Colon (tissue), 2 donors: ENCODE data around the gene HSPB6.

Source experiments
- FAIRE-seq: peaks from 2 replicates; lab custom pipeline; 2012; peaks lifted over from hg19 to GRCh38; lab: Jason Lieb, UNC
- donor health status: control.
- donor health status: control.

Gene HSPB6

DNA sequence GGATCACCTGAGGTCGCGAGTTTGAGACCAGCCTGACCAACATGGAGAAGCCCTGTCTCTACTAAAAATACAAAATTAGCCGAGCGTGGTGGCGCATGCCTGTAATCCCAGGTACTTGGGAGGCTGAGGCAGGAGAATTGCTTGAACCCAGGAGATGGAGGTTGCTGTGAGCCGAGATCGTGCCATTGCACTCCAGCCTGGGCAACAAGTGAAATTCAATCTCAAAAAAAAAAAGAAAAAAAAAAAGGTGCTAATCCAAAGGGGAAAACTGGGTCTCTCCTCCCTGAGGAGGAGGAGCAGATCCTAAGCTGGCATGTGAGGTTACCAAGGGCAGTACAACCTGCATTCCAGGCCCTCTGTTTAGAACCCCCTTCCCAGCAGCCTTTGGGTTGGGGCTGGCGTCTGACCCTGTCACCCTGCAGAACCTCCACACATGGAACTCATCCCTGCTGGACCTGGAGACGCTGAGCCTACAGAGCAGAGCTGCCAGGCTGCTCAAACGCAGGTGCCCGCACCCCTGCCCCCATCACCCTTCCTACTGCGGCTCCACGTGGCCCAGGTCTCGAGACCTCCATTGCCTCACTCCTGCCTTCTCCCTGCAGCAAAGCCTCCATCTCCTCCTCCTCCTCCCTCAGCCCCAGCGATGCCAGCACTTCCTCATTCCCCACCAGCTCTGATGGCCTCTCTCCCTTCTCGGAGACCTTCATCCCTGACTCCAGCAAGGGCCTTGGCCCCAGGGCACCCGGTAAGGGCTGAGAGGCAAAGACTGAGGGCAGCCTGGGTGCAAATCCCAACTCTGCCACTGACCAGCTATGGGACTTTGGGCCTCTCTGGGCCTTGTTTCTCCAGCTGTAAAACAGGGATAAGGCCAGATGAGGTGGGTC is 7.8 kb upstream of the HSPB6 start:
- FAIRE-seq, result no peak

DNA sequence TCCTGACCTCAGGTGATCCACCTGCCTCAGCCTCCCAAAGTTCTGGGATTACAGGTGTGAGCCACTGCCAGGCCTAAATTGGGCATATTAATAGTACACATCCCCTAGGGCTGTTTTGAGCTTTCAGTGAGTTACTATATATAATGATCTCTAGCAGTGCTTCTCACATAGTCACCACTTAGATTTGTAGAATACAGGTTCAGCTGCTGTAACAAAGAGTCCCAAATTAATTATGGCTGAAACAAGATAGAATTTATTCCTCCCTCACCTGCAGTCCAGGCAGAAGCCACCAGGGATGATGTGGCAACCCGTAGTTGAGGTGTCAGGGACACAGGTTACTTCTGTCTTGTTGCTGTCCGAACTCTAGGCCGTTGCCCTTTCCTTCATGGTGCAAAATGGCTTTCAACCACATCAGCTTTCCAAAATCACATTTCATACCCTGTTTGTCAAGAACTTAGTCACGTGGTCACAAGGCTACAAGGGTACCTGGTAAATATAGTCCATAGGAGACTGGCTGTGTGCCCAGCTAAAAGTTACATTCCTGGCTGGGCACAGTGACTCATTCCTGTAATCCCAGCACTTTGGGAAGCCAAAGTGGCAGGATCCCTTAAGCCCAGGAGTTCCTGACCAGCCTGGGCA is 4.0 kb upstream of the HSPB6 start:
- FAIRE-seq, result no peak

DNA sequence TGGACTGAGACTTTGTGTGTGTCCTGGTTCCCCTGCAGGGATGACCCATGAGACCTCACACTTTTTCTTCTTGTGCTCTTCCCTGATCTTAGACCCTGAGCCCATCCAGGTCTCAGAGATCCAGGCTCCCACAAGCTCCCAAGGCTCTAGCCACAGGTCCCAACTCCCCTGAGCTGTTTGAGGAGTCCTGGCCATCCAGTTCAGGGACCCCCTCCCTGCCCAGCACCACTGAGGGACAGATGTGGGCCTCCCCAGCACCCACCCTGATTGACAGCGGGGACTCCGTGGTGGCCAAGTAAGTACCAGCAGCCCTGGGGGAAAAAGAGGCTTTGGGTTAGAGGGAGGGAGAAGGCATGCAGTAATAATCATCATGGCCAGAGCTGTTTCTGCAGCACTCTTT is 2.9 kb upstream of the HSPB6 start:
- no peak for FAIRE-seq

DNA sequence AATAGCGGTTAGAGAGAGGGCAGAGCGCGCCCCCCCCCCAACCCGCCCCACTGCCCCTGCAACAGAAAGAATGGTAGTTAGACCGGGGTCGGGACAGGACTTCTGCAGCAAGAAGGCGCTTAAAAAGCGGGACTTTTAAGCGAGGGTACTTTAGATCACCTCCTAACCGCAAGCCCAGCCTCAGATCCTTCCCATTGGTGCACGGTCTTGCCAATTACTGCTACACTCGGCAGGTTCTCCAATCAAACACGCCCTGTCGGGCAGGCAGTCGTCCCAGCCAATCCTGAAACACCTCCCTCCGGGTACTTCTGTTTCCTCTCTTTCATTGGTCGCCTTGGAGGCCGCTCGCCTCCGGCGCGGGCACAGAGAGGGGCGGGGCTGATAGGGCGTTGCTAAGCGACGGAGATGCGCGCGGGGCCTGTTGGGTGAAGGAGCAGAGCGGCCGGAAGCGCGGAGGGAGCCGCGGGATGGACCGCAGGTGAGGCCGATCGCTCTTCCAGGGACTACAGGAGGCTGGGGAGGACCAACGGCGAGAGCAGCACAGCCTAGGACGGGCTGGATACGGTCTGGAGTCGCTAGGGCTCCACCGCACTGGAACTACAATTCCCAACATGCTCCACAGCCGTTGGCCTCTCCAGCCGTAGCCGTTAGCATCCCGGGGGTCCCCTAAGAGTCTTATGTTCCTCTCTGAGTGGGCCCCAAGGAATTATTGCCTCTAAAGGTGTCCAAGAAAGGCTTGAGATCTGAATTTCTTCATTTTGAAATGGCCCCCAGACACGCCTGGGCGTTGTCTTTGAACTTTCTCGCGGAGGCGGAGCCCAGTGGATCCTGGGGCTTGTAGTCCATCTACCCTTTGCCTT is 1.1 kb upstream of the HSPB6 start, which contains the start of gene PROSER3:
Gene PROSER3, plus strand, starts transcription at position 428 of the 860 bp plus-strand sequence. Its CDS starts 40 bp downstream, at position 468.
- FAIRE-seq, result peak; percentile 76

DNA sequence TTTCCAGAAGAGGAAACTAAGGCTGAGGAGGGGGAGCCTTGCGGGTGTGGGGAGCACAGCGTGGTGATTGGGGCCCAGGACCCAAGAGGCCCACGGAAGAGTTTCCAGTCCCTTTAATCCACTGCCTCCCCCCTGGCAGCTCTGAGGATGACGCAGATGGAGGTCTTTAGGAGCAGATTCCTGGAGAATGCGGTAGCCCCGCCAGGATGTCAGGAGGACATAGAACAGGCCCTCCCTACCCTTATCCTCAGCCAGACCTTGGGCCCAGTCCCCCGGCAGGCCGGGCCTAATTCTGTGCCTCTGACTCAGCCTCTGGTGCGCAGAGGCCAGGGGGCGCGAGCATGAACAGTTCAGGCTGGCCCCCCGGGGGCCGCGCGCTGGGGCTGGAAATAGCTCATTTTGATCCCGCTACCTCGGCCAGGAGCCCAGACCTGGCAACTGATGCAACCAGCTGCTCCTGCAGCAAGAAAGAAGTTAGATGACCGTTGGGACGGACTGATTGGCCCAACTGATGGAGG is 461 bp upstream of the HSPB6 start:
- no peak for FAIRE-seq

DNA sequence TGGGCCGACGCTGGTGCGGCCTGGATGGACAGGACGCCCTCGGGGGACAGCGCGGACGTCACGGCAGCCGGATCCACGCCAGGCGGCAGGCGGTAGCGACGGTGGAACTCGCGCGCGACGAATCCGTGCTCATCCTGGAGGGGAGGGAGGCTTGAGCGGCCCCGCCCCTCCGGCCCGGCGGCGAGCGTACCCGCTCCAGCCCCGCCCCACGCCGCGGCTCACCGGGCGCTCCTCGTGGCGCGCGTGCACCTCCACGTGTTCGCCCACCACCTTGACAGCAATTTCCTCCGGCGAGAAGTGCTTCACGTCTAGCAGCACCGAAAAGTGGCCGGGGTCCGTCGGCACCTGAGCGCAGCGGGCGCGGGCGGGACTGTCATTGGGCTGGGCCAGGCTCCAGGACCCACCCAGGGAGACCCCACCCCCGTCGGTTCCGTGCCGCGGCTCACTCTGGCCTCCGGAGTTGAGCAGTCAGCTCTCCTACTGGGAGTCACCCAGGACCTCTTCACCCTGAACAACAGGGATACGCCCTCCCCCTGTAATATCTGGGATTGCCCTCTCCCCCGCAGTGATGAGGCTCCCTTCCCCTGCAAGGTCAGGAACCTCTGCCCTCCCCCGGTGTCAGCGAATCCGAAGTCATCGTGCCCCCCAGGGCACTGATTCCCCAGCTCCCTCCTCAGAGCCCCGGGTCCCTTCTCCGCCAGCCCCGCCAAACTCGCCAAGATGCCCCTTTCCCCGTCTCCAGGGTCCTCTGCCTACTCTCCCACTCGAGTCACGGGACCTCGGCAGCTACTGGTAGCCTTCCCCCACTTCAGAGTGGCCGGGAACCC is 1.1 kb downstream of the HSPB6 start:
- FAIRE-seq, result no peak

DNA sequence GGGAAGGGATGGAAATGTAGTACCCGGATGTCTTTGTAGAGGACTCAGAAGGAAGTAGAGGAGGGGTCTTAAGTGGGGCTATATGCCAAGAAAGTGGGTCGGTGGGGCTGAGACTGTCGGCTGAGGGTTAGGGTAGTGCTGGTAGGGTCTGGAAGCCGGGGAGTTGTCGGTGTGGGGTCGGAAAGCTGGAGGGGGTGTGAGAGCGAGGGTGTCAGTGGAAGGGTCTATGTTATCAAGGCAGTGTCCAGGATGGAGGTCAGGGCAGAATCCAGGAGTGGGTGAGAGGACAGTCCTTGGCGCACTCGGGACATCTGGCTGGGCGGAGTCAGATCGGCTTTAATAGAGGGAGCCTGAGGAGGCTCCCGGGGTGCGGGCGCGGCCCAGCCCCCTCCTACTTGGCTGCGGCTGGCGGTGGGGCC is 1.7 kb downstream of the HSPB6 start:
- no peak for FAIRE-seq

DNA sequence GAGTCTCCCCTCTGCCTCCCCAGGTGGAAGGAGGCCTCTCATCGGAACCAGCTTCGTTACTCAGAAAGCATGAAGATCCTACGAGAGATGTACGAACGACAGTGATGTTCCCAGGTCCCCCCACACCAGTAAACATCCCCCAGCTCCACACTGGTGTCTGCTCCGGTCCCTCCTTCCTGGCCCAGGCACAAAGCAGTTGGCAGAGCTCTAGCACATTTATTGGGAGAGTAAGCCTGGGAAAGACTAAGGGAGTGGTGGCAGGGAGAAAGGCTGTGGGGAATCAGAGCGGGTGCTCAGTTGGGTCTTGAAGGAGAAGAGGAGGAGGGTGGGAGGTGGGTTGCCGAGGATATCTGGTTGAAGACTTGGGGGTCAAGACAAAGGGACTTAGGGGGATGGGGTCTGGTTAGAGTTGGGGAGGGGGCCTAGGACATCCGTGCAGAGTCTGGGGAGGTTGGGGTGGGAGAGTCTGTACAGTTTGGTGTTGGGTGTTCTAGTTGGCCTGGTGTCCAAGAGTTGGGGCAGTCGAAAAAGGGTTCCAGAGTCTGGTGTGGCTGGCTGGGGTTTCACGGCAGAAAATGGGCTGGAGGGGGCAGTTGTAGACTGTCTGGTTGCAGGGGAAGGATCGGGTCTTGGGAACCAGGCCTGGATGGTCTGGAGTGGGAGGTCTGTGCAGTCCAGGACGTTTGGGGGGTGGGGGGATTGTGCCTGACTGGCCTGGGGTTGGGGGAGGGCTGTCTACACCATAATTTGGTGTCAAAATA is 2.3 kb downstream of the HSPB6 start:
- no peak for FAIRE-seq

DNA sequence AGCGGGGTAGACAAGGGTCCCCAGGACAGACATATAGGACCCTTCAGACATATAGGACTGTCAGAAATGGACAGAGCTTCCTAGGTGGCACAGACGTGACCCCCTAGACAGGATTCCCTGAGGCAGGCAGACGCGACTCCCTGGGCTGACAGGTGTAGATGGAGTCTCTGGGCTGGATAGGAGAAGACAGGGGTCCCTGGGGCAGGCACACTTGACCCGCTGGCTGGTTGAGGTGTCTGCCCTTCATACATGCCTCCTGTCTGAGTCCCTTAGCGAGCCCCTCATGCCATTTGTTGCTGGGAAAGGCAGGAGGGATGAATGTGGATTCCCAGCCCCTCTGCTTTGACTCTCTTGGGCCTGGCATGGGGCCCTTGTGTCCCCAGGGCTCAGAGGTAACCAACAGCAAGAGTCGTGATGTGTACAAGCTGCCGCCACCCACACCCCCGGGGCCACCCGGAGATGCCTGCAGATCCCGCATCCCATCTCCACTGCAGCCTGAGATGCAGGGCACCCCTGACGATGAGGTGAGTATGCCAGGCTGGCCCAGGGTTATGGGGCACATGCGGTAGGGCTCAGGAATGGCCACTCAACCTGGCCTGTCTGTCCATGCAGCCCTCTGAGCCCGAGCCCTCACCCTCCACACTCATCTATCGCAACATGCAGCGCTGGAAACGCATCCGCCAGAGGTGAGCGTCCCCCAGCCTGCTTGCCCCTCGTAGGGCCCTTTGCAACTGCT is 3.0 kb downstream of the HSPB6 start:
- no peak for FAIRE-seq

DNA sequence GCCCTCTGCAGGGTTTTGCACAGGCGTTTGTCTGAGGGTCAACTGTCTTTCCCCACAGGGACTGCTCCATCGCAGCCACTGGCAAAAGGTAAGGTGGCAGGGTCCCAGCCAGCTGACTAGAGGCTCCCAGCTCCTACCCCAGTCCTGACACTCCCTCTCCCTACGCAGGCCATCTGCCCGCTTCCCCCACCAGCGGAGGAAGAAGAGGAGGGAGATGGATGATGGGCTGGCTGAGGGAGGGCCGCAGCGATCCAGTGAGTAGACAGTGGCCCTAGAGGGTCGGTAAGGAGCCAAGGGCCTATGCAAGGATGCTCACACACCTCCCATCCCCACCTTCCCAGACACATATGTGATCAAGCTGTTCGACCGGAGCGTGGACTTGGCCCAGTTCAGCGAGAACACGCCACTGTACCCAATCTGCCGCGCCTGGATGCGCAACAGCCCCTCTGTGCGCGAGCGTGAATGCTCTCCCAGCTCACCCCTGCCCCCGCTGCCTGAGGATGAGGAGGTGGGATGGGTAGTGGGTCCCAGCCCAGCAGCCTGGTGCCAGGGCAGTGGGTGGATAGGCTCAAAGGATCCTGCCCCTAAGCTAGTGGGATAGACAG is 4.0 kb downstream of the HSPB6 start:
- FAIRE-seq, result no peak

DNA sequence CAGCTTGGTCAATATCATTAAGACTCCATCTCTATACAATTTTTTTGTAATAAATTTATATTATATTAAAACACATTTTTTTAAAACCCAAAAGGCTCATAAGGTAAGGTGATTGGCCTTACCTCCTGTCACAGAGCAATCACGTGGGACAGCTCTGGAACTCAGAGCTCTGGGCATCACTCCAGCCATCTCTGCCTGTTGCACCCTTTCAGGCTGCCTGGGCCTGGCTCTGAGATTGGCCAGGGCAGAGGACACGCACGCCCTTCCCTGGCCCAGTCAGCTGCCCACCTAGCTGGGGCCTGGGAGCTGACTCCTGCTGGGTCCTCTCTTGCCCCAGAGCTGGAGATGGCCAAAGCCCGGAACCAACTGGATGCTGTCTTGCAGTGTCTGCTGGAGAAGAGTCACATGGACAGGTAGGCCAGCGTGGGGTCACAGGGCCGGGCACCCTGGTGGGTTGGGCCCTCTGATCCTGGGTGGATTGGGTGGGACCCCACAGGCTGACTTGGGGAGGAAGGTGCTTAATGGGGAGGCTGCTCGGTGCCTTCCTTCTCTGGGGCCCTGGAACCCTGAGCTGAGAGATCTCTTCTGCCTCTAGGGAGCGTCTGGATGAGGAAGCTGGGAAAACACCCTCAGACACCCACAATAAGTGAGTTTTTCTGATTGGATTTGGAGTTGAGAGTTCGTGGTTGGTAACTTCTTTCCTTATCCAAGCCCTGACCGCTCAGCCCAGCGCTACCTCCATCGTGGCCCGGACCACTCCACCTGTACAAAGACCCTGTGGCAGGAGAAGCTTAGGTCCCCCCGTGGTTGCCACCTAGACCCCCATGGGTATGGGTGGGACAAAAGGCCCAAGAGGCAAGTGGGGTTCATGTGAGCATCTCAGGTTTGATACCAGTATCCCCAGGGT is 4.7 kb downstream of the HSPB6 start:
- FAIRE-seq, result no peak

DNA sequence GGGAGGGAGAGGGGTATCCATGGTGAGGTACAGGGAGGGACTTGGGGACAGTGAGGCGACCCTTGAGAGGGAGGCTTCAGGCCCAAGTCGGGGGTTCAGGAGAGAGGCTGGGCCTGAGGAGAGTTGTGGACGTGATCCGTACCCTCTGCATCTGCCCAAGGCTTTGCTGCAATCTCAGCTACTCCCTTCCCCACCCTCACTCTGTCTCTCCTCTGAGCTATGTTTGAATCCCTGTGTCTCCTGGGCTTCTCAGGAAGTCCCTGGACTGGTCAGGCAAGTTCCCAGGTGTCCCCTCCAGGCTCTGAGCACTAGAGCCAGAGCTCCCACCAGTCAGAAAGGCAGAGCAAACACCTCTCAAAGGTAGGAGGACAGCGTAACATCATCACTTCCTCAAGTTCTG is 6.7 kb downstream of the HSPB6 start:
- no peak for FAIRE-seq

DNA sequence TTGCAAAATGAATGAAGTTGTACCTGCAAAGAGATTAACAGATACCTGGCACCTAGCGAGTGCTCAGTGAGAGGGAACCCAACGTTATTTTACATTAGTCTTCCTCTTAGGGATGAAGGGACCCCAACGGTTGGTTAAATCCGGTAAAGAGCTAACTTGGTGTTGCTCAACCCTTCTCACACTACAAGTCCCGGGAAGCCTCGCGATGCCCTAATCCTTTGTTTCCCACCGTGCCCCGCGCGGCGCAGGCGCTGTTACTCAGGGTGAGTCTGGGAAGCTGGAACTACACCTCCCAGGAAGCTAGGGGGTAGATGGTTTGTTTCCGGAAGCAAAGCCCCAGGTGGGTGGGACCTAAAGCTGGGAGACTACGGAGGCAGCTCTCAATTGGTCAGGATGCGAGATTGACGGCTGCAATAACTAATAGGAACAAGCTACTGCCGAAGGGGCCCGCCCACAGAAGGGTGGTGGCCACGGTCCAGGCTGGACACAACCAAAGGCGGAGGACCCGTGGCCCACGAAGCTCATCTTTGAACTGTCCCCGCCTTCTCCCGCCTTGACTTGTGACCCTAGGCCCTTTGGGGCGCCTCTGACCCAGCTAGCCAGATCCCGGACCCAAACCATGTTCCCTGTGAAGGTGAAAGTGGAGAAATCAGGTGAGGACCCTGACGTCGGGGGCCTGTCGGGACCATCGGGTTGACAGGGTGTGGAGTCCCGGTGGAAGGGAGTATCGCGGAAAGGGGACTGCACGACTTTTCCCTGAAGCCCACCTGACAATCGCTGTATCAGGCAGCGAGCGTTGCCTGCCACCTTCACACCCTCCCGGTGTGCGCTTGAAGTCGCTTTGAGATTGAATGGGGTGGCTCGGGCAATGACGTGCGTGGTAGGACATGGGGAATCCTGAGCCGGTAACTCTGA is 8.5 kb downstream of the HSPB6 start, which contains the start of gene LIN37:
Gene LIN37, plus strand, starts transcription at position 471 of the 915 bp plus-strand sequence. Its CDS starts 149 bp downstream, at position 620.
- FAIRE-seq, result peak; percentile 87

DNA sequence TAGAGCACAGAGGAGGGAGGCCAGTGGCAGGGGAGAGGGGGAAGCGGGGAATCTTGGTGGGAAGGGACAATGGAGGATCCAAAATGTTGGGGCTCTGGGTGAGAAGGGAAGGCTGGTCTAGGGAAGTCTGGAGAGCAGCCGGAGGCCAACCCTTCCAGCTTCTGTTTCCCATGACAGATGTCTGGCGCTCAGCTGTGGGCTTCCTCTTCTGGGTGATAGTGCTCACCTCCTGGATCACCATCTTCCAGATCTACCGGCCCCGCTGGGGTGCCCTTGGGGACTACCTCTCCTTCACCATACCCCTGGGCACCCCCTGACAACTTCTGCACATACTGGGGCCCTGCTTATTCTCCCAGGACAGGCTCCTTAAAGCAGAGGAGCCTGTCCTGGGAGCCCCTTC is 10.3 kb downstream of the HSPB6 start:
- FAIRE-seq, result no peak

DNA sequence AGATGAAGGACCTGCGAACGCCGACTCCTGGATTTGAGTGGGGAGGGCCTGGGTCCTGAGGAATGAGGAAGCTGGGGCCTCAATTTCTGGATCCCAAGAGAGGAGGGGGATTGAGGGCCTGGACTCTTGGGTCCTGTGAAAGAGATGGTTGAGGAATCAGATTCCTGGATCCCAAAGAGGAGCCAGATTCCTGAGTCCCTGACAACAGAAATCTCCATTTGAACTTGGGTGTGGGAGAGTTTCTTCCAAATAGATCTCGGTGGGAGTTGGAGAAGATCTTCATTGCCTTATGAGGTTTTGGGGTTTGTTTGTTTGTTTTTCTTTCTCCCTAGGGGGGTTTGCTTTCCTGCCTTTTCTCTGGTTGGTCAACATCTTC is 10.8 kb downstream of the HSPB6 start:
- no peak for FAIRE-seq

DNA sequence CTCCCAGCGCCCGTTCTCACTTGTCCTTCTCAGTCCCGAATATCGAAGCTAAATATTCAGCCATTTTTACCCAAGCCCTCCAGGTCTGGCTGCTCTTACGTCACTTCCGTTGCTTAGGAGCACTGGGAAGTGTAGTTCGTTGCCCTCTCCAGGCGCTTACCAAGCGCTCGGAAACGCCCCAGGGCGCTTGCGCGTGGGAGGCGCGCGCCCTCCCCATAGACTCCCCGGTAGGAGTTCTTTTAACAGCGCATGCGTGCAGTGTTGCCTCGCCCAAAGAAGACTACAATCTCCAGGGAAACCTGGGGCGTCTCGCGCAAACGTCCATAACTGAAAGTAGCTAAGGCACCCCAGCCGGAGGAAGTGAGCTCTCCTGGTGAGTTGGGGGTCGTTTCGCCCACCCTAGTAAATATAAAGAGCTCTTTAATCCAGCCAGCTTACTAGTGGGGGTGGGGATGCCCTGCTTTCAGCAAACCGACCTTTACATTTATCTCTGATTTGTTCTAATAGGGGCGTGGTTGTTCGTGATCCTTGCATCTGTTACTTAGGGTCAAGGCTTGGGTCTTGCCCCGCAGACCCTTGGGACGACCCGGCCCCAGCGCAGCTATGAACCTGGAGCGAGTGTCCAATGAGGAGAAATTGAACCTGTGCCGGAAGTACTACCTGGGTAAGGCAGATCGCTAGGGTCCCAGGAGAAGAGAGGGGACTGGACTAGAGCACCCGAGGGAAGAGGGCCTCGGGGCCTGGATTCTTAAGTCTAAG is 11.3 kb downstream of the HSPB6 start, which contains the start of the genes PSENEN and U2AF1L4:
Gene PSENEN, plus strand, starts transcription at position 324 of the 759 bp plus-strand sequence. Its CDS starts 280 bp downstream, at position 604.
Gene U2AF1L4, minus strand, starts transcription at position 91 of the 759 bp plus-strand sequence. Its CDS starts 27 bp downstream, at position 64.
- peak; percentile 36 for FAIRE-seq
